GM12865 (cell line): ENCODE data around the gene TUBA8.

Experiments used
- DNase-seq: peaks from one replicate; pipeline ENCODE4 v3.0.0; 2010; ENCODE audit warnings: low read depth
- H3K4me3 ChIP-seq: 2 replicates; pipeline ENCODE4 v1.5.1; 2011; ENCODE audit warnings: mild to moderate bottlenecking, low read depth, low read length, control low read depth
- TF ChIP-seq, protein P1 (sequence below): IDR thresholded peaks from 2 replicates; pipeline ENCODE4 v1.5.1; 2011; ENCODE audit warnings: low read length, control low read depth, low read depth, inconsistent platforms; ENCODE audit not compliant: insufficient read depth; ENCODE audit errors: missing control alignments

The TUBA8 gene

DNA sequence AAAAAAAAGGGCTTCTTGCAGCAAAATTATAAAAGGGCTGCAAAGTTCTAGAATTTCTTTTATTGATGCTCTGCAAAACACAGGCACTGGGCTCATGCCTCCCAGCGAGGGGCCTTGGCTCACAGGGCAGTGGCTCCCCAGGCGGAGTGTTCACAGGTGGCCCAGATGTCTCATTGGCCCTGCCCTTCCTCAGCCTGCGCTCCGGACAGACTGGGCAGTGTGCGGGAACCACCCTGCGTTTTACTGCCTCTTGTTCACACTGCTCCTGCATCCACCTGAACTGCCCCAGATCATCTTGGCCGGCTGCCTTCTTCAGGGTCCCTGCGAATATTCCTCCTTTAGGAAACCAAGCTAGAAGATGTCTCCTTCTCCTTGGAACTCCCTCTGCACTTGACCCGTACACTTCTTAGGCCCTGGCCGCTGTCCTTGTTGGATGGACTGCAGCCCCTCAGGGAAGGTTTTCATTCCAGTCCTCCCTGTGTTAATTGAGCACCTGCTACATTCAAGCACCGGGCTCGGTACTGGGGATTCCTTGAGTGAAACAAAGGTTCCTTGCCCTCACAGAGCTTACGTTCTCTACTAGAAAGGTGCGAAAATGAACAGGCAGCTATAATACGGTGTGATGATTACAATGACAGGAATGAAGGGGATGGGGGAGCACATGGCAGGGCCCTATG is 4.5 kb downstream of the TUBA8 start:
- H3K4me3 ChIP-seq: no peak overlapping the region
- TF ChIP-seq, protein P1, sequence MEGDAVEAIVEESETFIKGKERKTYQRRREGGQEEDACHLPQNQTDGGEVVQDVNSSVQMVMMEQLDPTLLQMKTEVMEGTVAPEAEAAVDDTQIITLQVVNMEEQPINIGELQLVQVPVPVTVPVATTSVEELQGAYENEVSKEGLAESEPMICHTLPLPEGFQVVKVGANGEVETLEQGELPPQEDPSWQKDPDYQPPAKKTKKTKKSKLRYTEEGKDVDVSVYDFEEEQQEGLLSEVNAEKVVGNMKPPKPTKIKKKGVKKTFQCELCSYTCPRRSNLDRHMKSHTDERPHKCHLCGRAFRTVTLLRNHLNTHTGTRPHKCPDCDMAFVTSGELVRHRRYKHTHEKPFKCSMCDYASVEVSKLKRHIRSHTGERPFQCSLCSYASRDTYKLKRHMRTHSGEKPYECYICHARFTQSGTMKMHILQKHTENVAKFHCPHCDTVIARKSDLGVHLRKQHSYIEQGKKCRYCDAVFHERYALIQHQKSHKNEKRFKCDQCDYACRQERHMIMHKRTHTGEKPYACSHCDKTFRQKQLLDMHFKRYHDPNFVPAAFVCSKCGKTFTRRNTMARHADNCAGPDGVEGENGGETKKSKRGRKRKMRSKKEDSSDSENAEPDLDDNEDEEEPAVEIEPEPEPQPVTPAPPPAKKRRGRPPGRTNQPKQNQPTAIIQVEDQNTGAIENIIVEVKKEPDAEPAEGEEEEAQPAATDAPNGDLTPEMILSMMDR: no peak
- no peak for DNase-seq

DNA sequence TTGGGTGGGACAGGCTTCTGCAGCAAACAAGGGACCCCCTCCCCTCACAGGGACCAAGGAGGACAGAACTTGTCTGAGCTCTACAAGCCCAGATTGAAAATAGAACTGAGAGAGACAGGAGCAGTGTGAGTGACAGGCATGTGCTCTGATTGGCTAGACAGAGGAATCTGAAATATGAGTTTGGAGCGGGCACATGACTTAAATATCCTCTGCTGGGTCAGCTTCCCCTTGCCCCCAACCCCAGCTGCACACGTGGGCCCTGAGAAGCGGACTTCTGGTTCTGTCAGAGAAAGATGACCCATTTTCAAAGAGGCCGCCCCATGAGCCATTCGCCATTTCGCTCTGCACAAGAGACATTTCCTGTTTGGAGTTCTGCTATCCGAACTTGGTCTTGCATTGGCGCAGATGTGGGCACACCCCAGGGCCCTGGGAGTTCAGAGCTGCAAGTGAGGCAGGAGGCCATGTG is 5.3 kb downstream of the TUBA8 start:
- H3K4me3 ChIP-seq: no peak overlapping the region
- TF ChIP-seq, protein P1: no peak
- no peak for DNase-seq

DNA sequence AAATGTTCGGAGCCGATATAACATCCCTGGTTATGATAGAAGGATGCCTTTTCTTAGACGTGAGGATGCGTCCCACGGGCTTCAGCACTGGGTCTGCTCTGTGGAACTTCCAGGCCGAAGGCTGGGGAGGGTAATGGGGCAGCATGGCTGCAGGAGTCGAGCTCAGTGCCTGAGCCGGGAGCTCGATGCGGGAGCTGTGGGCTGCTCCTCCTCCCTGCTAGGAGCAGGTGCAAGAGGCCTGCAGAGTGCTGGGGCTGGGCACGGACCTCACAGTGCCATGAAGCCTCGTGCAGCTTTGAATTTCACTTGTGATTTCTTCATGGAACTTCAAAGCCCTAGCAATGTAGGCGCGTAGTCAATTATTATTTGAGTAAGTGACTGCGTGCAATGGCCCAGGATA is 6.0 kb downstream of the TUBA8 start:
- no peak for DNase-seq
- TF ChIP-seq, protein P1: no peak
- no peak overlapping the region for H3K4me3 ChIP-seq

DNA sequence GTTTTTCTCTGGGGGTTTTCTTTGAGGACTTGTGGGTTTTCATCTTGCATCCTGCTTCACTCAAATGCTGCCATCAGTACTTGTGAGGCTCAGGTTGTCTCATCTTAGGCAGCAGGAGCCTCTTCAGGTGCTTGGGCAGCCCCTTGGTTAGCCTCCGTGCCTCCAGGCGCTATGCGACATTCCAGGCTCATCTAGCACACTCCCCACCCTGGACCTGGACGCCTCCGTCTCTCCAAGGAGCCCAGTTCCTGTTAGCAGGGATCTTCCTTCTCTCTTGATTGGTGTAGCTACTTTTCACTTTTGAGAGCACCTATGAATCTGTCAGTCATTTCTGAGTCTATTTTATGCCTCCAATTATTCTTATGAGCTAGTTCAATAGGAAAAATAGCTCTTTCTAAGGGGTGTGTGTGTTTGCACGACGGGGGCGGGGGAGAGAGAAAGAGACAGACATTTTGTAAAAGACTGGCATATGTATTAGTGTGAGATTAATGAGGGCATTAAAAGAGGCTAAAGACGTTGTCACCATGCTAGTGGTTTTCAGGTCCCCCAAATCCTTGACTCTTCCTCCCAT is 7.8 kb downstream of the TUBA8 start:
- DNase-seq: no peak
- H3K4me3 ChIP-seq: no peak overlapping the region
- TF ChIP-seq, protein P1: no peak

DNA sequence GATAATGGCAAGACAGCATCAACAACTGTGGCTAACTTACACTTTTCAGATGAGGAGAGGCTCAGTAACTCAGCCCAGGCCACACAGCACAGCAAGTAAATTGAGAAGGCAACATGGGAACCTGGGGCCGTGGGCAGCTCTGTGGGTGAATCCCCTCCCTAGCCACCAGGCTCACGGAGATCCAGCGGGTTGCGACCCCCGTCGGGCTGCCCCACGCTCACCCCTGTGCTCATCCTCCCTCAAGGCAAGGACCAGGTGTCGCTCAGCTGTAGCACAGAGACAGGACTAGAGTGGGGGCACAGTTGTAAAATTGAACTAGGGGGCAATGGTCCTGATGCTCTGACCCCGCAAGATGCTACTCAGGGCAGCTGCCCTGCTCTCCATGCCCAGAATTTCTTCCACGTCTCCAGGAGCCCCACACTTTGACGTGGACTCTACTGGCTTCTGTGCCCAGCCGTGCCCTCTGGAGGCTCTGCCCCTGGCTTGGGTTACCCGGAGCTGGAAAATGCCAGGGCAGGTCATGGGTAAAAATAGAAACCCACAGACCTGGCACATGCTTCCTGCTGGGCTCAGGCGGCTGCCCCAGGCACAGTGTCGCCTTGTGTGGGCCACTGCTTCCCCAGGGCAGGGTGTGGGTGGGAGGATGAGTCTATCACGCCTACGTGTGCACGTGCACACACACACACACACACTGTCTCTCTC is 9.0 kb downstream of the TUBA8 start:
- H3K4me3 ChIP-seq: no peak overlapping the region
- TF ChIP-seq, protein P1: no peak
- DNase-seq: no peak

DNA sequence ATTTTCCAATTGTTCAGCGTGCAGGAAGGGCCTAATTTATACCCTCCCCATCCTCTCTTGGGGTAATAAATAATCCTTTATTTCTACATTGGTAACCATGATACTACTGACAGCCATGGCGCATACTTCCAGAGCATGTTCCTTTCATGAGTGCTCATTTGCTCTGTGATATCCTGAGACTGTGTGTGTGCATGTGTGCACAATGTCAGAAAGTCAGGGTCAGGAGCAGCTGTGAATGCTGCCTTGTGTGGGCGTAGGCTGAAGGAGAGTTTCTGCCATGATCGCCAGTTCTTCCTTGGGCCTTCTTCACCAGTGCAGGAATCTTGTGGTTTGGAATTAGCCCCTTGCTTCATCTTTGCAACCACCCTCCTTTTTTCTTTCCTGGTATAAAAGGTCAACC is 10.2 kb downstream of the TUBA8 start:
- H3K4me3 ChIP-seq: no peak overlapping the region
- TF ChIP-seq, protein P1: no peak
- no peak for DNase-seq
